Measurements from ENCODE around the gene MGAT4C.

MGAT4C gene

GRCh38 chr12:86015026-86015425, 241.2 kb downstream of the MGAT4C start:
- TF ChIP-seq ZNF565 (CRISPR knock-in tag; conservative IDR thresholded peaks at IDR 0.05; ENCODE audit: low read depth) (no peak), SNAI2 (CRISPR knock-in tag; IDR thresholded peaks at IDR 0.05) (no peak), GLIS3 (CRISPR knock-in tag; IDR thresholded peaks at IDR 0.05) (no peak)
- no peak for ATAC-seq

- no peak for ATAC-seq
- TF ChIP-seq, protein P1, sequence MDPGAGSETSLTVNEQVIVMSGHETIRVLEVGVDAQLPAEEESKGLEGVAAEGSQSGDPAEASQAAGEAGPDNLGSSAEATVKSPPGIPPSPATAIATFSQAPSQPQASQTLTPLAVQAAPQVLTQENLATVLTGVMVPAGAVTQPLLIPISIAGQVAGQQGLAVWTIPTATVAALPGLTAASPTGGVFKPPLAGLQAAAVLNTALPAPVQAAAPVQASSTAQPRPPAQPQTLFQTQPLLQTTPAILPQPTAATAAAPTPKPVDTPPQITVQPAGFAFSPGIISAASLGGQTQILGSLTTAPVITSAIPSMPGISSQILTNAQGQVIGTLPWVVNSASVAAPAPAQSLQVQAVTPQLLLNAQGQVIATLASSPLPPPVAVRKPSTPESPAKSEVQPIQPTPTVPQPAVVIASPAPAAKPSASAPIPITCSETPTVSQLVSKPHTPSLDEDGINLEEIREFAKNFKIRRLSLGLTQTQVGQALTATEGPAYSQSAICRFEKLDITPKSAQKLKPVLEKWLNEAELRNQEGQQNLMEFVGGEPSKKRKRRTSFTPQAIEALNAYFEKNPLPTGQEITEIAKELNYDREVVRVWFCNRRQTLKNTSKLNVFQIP (CRISPR knock-in tag; IDR thresholded peaks at IDR 0.05; ENCODE audit: borderline replicate concordance, low read depth): no peak
- TF ChIP-seq ZFP3 (CRISPR knock-in tag; IDR thresholded peaks at IDR 0.05): no peak
- no peak for TF ChIP-seq ESRRG (CRISPR knock-in tag; IDR thresholded peaks at IDR 0.05)
- no peak for TF ChIP-seq CSRNP3 (CRISPR knock-in tag; IDR thresholded peaks at IDR 0.05)
- no peak for TF ChIP-seq BACH2 (CRISPR knock-in tag; IDR thresholded peaks at IDR 0.05; ENCODE audit: borderline replicate concordance)
- TF ChIP-seq ZNF70 (CRISPR knock-in tag; IDR thresholded peaks at IDR 0.05): no peak
- TF ChIP-seq ISL1 (CRISPR knock-in tag; IDR thresholded peaks at IDR 0.05): no peak
- no peak for TF ChIP-seq SNAI2 (CRISPR knock-in tag; IDR thresholded peaks at IDR 0.05)
- TF ChIP-seq PPARA (CRISPR knock-in tag; IDR thresholded peaks at IDR 0.05; ENCODE audit: borderline replicate concordance): no peak
- no peak for TF ChIP-seq ZNF565 (CRISPR knock-in tag; conservative IDR thresholded peaks at IDR 0.05; ENCODE audit: low read depth)
- TF ChIP-seq RARB (CRISPR knock-in tag; IDR thresholded peaks at IDR 0.05): no peak
- TF ChIP-seq TCF4 (CRISPR knock-in tag; IDR thresholded peaks at IDR 0.05; ENCODE audit: borderline replicate concordance): no peak
- no peak for TF ChIP-seq ZFP30 (CRISPR knock-in tag; IDR thresholded peaks at IDR 0.05)
- TF ChIP-seq CSDC2 (CRISPR knock-in tag; IDR thresholded peaks at IDR 0.05): no peak
- TF ChIP-seq, protein P2, sequence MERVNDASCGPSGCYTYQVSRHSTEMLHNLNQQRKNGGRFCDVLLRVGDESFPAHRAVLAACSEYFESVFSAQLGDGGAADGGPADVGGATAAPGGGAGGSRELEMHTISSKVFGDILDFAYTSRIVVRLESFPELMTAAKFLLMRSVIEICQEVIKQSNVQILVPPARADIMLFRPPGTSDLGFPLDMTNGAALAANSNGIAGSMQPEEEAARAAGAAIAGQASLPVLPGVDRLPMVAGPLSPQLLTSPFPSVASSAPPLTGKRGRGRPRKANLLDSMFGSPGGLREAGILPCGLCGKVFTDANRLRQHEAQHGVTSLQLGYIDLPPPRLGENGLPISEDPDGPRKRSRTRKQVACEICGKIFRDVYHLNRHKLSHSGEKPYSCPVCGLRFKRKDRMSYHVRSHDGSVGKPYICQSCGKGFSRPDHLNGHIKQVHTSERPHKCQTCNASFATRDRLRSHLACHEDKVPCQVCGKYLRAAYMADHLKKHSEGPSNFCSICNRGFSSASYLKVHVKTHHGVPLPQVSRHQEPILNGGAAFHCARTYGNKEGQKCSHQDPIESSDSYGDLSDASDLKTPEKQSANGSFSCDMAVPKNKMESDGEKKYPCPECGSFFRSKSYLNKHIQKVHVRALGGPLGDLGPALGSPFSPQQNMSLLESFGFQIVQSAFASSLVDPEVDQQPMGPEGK (CRISPR knock-in tag; IDR thresholded peaks at IDR 0.05; ENCODE audit: borderline replicate concordance): no peak
- no peak for TF ChIP-seq ARNTL (CRISPR knock-in tag; IDR thresholded peaks at IDR 0.05; ENCODE audit: borderline replicate concordance, low read depth)
- no peak for TF ChIP-seq OSR1 (CRISPR knock-in tag; IDR thresholded peaks at IDR 0.05)
- TF ChIP-seq, protein P3, sequence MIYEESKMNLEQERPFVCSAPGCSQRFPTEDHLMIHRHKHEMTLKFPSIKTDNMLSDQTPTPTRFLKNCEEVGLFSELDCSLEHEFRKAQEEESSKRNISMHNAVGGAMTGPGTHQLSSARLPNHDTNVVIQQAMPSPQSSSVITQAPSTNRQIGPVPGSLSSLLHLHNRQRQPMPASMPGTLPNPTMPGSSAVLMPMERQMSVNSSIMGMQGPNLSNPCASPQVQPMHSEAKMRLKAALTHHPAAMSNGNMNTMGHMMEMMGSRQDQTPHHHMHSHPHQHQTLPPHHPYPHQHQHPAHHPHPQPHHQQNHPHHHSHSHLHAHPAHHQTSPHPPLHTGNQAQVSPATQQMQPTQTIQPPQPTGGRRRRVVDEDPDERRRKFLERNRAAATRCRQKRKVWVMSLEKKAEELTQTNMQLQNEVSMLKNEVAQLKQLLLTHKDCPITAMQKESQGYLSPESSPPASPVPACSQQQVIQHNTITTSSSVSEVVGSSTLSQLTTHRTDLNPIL (CRISPR knock-in tag; IDR thresholded peaks at IDR 0.05; ENCODE audit: low read depth): no peak
- no peak for TF ChIP-seq ZNF8 (CRISPR knock-in tag; IDR thresholded peaks at IDR 0.05)
- no peak for TF ChIP-seq TSHZ2 (CRISPR knock-in tag; IDR thresholded peaks at IDR 0.05)
Observed at GRCh38 chr12:86006727-86007126, 249.5 kb downstream of the MGAT4C start.

GRCh38 chr12:85998074-85998473, 258.1 kb downstream of the MGAT4C start:
- TF ChIP-seq ZFP3 (CRISPR knock-in tag; IDR thresholded peaks at IDR 0.05) (no peak), OSR1 (CRISPR knock-in tag; IDR thresholded peaks at IDR 0.05) (no peak), CSDC2 (CRISPR knock-in tag; IDR thresholded peaks at IDR 0.05) (no peak), TSHZ2 (CRISPR knock-in tag; IDR thresholded peaks at IDR 0.05) (no peak), ARNTL (CRISPR knock-in tag; IDR thresholded peaks at IDR 0.05; ENCODE audit: borderline replicate concordance, low read depth) (no peak), ESRRG (CRISPR knock-in tag; IDR thresholded peaks at IDR 0.05) (no peak), ZNF8 (CRISPR knock-in tag; IDR thresholded peaks at IDR 0.05) (no peak), ZC3H10 (CRISPR knock-in tag; IDR thresholded peaks at IDR 0.05) (no peak), ZFP30 (CRISPR knock-in tag; IDR thresholded peaks at IDR 0.05) (no peak)
- TF ChIP-seq, protein P1 (CRISPR knock-in tag; IDR thresholded peaks at IDR 0.05; ENCODE audit: borderline replicate concordance, low read depth): no peak
- ATAC-seq: no peak
